Measurements from ENCODE around the gene KRTAP19-4.

DNA sequence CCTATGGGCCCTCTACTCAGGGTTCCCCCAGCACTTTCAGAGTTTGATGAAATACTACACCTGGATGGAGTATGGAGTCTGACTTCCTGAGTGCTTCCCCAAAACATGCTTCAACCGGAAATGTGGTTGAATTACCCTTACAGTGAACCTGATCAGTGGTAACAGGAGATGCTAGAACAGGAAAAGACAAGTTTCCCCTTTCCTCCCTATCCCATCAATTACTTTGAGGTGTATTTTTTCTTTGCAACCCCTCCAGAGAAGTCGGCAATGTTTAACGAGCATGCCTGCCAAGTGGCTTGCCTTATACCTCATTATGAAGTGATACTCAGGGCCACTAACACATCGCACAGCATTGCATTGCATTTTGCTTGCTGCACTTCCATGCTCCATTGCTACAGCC lies 49.9 kb downstream of the KRTAP19-4 start:
- no peak for TF ChIP-seq EZH2 (IDR thresholded peaks at IDR 0.05)
- no peak for TF ChIP-seq POLR2AphosphoS5 (IDR thresholded peaks at IDR 0.05; ENCODE audit: borderline replicate concordance, low read depth, low read length)

Data from SK-N-MC (cell line).